Vagina (tissue), 2 donors: ENCODE data around the gene GLI3. TPM values are rescaled to one million over a fixed set of nuclear protein-coding genes. Genes with fewer than 3 reads are reported as not detected.

ENCODE experiments used
- DNase-seq, 2 donors: peaks; one replicate each; pipeline ENCODE4 v3.0.0-alpha.2; 2017; ENCODE audit errors: extremely low spot score in 2 of 2
- H3K27ac ChIP-seq: fragments of 200-600 bp; sonication (generic); one replicate; pipeline ENCODE4 v1.5.1; 2019
- H3K27me3 ChIP-seq: fragments of 200-600 bp; sonication (generic); one replicate; pipeline ENCODE4 v1.5.1; 2019
- H3K36me3 ChIP-seq, 2 donors: fragments of 200-600 bp; sonication (generic); one replicate each; pipeline ENCODE4 v1.5.1; 2017 to 2019
- H3K4me1 ChIP-seq: fragments of 200-600 bp; sonication (generic); one replicate; pipeline ENCODE4 v1.5.1; 2019
- H3K4me3 ChIP-seq, 2 donors: fragments of 200-600 bp; sonication (generic); 1 replicate in 1 of 2; 2 replicates in 1 of 2; pipeline ENCODE4 v1.5.1; 2016 to 2019
- H3K9me3 ChIP-seq: fragments of 200-600 bp; sonication (generic); one replicate; pipeline ENCODE4 v1.5.1; 2019
- CTCF ChIP-seq, 3 experiments: fragments of 450-650 bp in 2 of 3; fragments of 200-600 bp in 1 of 3; sonication (generic) in 1 of 3; IDR thresholded peaks; one replicate each; pipeline ENCODE4 v1.5.1; 2017 to 2019; ENCODE audit warnings: antibody characterized with exemption in 3 of 3, mild to moderate bottlenecking in 2 of 3, moderate library complexity in 2 of 3
- POLR2A ChIP-seq, 2 donors: fragments of 450-650 bp; IDR thresholded peaks; one replicate each; pipeline ENCODE4 v1.6.1; 2017; ENCODE audit warnings: antibody characterized with exemption in 2 of 2, mild to moderate bottlenecking in 2 of 2, moderate library complexity in 2 of 2
- POLR2AphosphoS5 ChIP-seq, 2 donors: sonication (generic); formaldehyde crosslinking; IDR thresholded peaks; one replicate each; pipeline ENCODE4 v1.9.0; 2017; ENCODE audit warnings: antibody characterized with exemption in 2 of 2, mild to moderate bottlenecking in 2 of 2, low read depth in 1 of 2; ENCODE audit not compliant: insufficient read depth in 1 of 2
- intact Hi-C: fragments of 100-400 bp; cut with DNase I; formaldehyde crosslinking; loops from one replicate; pipeline ENCODE4 v1.15.1; 2023
- total RNA-seq: library from RNA; depleted of rRNA; stranded (reverse); fragments of >200 nt; gene quantifications from one replicate; pipeline ENCODE4 v1.2.3, GENCODE V29; 2016

GLI3 gene
- total RNA-seq, 1 donor from 2014 or later = 24.6 TPM

GRCh38 chr7:42099470-42100155, 137.4 kb downstream of the GLI3 start:
- peaks cover 45% of the 10 kb centered on the region for H3K4me1 ChIP-seq
- no peak for TF ChIP-seq POLR2AphosphoS5 (IDR thresholded peaks at IDR 0.05; ENCODE audit: insufficient read depth in 1 of 2, low read depth in 1 of 2)
- no peak for TF ChIP-seq POLR2A (IDR thresholded peaks at IDR 0.05)
- TF ChIP-seq CTCF (IDR thresholded peaks at IDR 0.05) = no peak
- intact Hi-C loops = no loop called here
- DNase-seq = no peak
- H3K27ac ChIP-seq = no peak overlapping the region
- H3K27me3 ChIP-seq = no peaks in the 10 kb centered on the region
- H3K9me3 ChIP-seq = no peaks in the 10 kb centered on the region
- no peak overlapping the region for H3K4me3 ChIP-seq
- no peaks in the 10 kb centered on the region for H3K36me3 ChIP-seq

- Histone ChIP-seq H3K36me3 (no peaks in the 10 kb centered on the region), H3K4me3 (no peak overlapping the region), H3K27ac (peak overlapping the region; percentile 13), H3K27me3 (no peaks in the 10 kb centered on the region), H3K9me3 (no peaks in the 10 kb centered on the region), H3K4me1 (peaks cover 45% of the 10 kb centered on the region)
- intact Hi-C loops = no loop called here
- TF ChIP-seq POLR2AphosphoS5 (IDR thresholded peaks at IDR 0.05; ENCODE audit: insufficient read depth in 1 of 2, low read depth in 1 of 2) = no peak
- no peak for TF ChIP-seq POLR2A (IDR thresholded peaks at IDR 0.05)
- no peak for TF ChIP-seq CTCF (IDR thresholded peaks at IDR 0.05)
- no peak for DNase-seq
These were observed 137.9 kb downstream of the GLI3 start for GRCh38 chr7:42099066-42099465.

- intact Hi-C loops = no loop called here
These were observed 139.3 kb downstream of the GLI3 start for GRCh38 chr7:42097752-42098151.

GRCh38 chr7:42096681-42097561, 140.1 kb downstream of the GLI3 start:
- TF ChIP-seq POLR2A (IDR thresholded peaks at IDR 0.05) = no peak
- TF ChIP-seq POLR2AphosphoS5 (IDR thresholded peaks at IDR 0.05; ENCODE audit: insufficient read depth in 1 of 2, low read depth in 1 of 2) = no peak
- TF ChIP-seq CTCF (IDR thresholded peaks at IDR 0.05) = no peak
- peak overlapping the region; percentile 36 for H3K27ac ChIP-seq
- no peaks in the 10 kb centered on the region for H3K9me3 ChIP-seq
- H3K27me3 ChIP-seq = no peaks in the 10 kb centered on the region
- no peak overlapping the region for H3K4me3 ChIP-seq
- no peak for DNase-seq
- no peaks in the 10 kb centered on the region for H3K36me3 ChIP-seq
- intact Hi-C loops = no loop called here
- peaks cover 49% of the 10 kb centered on the region for H3K4me1 ChIP-seq

More at GRCh38 chr7:42097752-42098151, 139.3 kb downstream of the GLI3 start:
- Histone ChIP-seq H3K36me3 (no peaks in the 10 kb centered on the region), H3K27me3 (no peaks in the 10 kb centered on the region), H3K4me1 (peaks cover 49% of the 10 kb centered on the region), H3K9me3 (no peaks in the 10 kb centered on the region), H3K27ac (peak overlapping the region; percentile 36), H3K4me3 (no peak overlapping the region)
- TF ChIP-seq POLR2AphosphoS5 (IDR thresholded peaks at IDR 0.05; ENCODE audit: insufficient read depth in 1 of 2, low read depth in 1 of 2) (peak in 1 of 2 donors; percentile 53), POLR2A (IDR thresholded peaks at IDR 0.05) (no peak)
- no peak for DNase-seq

- no peak overlapping the region for H3K4me3 ChIP-seq
- intact Hi-C loops = no loop called here
- TF ChIP-seq POLR2AphosphoS5 (IDR thresholded peaks at IDR 0.05; ENCODE audit: insufficient read depth in 1 of 2, low read depth in 1 of 2) = no peak
- TF ChIP-seq POLR2A (IDR thresholded peaks at IDR 0.05) = no peak
- no peak for TF ChIP-seq CTCF (IDR thresholded peaks at IDR 0.05)
- H3K27me3 ChIP-seq = no peaks in the 10 kb centered on the region
- no peaks in the 10 kb centered on the region for H3K36me3 ChIP-seq
- peaks cover 53% of the 10 kb centered on the region for H3K4me1 ChIP-seq
- H3K27ac ChIP-seq = no peak overlapping the region
- no peaks in the 10 kb centered on the region for H3K9me3 ChIP-seq
- no peak for DNase-seq
These were observed 140.7 kb downstream of the GLI3 start for GRCh38 chr7:42096268-42096667.
